ENCODE data around the gene CCDC159.
"Not testable (repeated sequence)": the region's sequence is repeated elsewhere in the genome, so short reads cannot be mapped to it uniquely, and the experiment has no call there.

Gene CCDC159

DNA sequence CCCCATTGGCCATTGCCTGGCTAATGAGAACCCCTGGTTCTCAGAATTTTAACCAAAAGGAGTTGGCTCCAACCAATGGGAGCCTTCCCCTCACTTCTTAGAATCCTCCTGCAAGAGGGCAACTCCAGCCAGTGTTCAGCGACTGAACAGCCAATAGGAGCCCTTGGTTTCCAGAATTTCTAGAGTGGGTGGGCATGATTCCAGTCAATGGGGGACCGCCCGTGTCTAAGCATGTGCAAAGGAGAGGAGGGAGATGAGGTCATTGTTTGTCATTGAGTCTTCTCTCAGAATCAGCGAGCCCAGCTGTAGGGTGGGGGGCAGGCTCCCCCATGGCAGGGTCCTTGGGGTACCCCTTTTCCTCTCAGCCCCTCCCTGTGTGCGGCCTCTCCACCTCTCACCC lies 18.6 kb downstream of the CCDC159 start:
- DNase-seq: peak in 13 of 51 donors; percentile 8 to 65 (median 20)

DNA sequence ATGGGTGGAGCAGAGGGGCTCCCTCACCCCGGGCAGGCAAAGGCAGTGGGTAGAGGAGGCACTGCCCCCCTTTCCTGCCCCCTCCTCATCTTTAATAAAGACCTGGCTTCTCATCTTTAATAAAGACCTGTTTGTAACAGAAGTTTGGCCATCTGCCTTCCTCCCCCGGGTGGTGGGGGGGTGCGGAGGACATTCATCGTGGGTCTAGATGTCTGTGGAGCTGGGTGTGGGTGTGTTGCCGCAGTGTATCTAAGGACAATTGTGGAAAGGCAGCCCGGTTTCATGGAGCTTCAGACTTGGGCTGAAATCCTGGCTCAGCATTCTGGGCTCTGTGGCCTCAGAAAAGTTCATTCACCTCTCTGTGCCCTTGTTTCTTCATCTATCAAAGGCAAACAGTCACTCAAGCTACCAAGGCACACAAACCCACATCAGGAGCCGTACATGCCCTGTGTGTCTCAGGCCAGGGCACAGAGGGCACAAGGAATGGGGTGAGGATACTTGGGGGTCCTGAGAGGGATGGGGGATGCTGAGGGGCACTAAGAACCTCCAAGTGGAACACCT lies 19.3 kb downstream of the CCDC159 start:
- DNase-seq: peak in 4 of 51 donors; percentile 4 to 23 (median 17)

- no peak for DNase-seq
Measured at GRCh38 chr19:11367528-11367927, 21.2 kb downstream of the CCDC159 start.

DNA sequence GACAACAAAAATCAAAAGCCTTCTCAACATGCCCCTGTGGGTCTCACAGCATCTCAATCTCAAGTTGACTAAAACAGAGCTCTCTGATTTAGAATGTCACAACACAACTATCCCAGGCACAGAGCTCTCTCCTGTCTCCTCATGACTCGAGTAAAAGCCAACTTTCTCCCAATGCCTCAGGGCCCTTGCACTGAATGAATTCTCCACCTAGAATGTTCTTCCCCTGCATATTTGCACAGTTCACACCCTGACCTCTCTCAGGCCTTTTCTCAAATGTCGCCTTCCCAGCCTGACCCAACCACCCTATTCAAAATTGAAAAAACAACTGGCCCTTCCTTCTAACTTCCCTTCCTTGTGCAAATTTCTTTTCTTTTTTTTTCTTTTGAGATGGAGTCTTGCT lies 24.4 kb downstream of the CCDC159 start:
- no peak for DNase-seq

GRCh38 chr19:11373166-11373884 lies 27.0 kb downstream of the CCDC159 start:
- peak in 47 of 51 donors; percentile 6 to 90 (median 62) for DNase-seq

DNA sequence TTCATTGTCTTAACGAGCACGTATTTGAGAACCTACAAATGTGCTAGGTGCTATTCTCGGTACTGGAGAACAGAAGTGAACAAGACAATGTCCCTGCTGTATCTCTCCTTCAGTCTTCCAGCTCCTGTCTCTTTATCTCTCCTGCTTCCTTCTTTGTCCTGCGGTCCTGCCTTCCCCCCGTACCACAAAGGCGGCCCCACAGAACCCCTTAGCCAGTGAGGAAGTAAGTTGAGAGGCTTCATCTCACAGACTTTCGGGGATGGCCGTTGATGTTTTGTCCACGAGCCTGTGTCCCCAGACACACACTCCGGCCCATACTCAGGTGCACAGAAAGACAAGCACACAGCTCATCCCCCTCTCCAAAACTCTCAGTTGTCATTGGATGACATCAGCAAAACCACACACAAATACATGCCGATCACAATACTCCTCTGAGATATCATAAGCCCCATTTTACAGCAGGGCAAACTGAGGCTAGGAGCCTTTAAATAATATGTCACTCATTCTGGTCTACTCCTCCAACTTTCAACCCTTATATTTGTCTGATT lies 27.6 kb downstream of the CCDC159 start:
- peak in 7 of 51 donors; percentile 3 to 43 (median 15) for DNase-seq

- DNase-seq: peak; percentile 84 to 100 (median 99)
Measured at GRCh38 chr19:11374433-11375142, 28.3 kb downstream of the CCDC159 start, which contains the start of gene SWSAP1. Gene SWSAP1, plus strand, starts transcription at chr19:11374666. Its CDS starts 15 bp downstream, at chr19:11374681.

DNA sequence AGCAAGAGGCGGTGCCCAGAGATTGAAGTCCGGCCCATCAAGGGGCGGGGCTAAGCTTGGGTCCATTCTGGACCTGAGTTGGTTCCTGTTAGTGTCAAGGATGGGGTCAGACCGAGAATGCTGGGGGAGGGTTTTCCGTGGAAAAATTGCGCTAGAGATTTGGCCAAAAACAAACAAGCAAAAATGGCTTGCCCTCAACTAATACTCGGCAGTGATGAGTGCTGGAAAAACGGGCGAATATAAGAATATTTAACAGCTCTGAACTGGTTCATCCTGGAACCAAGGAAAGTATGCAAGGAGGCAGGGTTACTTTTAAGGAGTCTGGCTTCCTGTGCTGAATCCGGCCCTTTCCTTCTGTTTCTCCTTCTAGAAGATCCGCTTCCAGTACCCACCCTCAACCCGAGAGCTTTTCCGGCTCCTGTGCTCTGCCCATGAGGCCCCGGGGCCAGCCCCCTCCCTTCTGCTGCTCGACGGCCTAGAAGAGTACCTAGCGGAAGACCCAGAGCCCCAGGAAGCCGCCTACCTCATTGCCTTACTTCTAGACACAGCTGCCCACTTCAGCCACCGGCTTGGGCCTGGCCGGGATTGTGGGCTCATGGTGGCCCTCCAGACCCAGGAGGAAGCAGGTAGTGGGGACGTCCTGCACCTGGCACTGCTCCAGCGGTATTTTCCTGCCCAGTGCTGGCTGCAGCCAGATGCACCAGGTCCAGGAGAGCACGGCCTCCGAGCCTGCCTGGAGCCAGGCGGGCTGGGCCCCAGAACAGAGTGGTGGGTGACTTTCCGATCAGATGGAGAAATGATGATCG lies 29.0 kb downstream of the CCDC159 start:
- DNase-seq: peak in 29 of 51 donors; percentile 3 to 60 (median 27)

GRCh38 chr19:11377237-11377636 lies 30.9 kb downstream of the CCDC159 start:
- DNase-seq: peak in 11 of 51 donors; percentile 3 to 37 (median 10)

DNA sequence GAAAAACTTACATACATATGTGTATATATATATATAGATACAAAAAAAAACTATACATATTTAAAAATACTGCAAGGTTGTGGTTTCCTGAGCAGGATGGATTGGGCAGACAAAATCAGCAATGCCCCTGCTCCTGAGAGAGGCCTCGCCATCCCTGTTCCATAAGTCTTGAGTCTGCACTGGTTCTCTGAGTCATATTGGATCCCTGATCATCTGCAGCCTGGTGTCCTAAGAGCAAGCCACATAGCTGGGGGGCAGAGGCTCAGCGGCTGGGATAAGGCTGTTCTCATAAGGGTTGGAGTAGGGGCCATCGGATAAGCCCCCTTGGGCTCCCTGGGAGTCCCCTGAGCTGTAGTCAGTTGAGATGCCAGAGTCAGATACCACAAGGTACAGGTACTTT lies 31.4 kb downstream of the CCDC159 start:
- DNase-seq: no peak

DNA sequence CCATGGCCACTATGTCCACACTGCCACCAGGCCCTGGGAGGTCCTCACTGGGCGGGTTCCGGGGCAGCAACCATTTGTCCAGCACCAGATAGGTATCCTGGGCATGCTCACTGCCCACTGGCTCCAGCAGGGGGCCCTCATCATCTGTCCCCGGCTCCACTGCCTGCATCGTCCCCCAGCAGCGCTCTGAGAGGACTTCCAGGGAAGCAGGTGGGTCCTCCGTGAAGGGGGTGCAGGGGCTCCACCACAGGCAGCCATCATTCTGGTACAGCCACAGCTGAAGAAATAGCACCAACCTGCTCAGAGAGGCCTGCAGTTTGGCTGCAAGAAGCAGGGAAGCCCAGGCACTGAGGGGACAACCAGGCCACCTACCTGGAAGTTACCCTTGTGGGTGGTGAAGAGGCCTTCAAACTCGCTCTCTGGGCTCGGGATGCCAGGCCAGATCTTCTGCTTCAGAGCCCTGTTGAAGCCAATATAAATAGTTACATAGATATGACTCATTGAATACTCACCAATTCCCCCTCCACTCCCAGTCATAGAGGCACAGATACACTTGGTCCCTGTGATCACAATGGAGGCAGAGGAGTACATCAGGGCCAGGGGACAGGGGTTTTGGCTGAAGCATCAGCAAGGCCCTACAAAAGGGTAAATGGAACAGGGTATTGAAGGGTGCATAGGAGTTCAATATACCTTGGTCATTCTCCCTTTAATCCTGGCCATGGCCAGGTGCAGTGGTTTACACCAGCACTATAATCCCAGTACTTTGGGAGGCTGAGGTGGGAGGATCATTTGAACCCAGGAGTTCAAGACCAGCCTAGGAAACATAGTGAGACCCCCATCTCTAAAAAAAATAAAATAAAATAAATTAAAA lies 32.2 kb downstream of the CCDC159 start:
- peak in 25 of 51 donors; percentile 2 to 62 (median 27) for DNase-seq

DNA sequence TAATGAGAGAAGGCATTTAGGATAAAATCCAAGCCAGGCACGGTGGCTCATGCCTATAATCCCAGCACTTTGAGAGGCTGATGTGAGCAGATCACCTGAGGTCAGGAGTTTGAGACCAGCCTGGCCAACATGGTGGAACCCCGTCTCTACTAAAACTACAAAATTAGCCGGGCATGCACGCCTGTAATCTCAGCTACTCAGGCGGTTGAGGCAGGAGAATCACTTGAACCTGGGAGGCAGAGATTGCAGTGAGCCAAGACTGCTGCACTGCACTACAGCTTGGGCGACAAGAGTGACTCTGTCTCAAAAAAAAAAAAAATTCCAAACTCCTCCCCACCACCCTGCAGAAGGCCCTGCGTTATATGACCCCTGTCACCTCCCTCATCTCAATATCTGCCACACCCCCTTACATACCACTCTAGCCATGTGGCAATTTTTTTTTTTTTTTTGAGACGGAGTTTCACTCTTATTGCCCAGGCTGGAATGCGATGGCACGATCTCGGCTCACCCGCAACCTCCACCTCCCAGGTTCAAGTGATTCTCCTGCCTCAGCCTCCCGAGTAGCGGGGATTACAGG lies 33.0 kb downstream of the CCDC159 start:
- not testable (repeated sequence) for DNase-seq

DNA sequence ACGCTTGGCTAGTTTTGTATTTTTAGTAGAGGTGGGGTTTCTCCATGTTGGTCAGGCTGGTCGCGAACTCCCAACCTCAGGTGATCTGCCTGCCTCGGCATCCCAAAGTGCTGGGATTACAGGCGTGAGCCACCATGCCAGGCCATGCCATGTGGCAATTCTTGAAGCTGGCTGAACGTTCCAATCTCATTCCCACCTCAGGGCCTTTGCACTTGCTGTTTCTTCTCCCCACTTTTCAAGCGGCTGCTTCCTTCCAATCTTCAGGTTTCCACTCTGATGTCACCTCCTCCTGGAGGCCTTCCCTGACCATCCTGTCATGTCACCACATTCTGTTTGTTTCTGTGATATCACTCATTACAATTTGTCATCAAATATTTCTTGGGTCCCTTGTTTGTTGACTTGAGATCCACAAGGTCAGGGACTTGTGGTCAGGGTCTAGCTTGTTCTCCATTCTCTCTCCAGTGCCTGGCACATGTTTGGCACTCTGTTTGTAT lies 33.6 kb downstream of the CCDC159 start:
- DNase-seq: no peak

DNA sequence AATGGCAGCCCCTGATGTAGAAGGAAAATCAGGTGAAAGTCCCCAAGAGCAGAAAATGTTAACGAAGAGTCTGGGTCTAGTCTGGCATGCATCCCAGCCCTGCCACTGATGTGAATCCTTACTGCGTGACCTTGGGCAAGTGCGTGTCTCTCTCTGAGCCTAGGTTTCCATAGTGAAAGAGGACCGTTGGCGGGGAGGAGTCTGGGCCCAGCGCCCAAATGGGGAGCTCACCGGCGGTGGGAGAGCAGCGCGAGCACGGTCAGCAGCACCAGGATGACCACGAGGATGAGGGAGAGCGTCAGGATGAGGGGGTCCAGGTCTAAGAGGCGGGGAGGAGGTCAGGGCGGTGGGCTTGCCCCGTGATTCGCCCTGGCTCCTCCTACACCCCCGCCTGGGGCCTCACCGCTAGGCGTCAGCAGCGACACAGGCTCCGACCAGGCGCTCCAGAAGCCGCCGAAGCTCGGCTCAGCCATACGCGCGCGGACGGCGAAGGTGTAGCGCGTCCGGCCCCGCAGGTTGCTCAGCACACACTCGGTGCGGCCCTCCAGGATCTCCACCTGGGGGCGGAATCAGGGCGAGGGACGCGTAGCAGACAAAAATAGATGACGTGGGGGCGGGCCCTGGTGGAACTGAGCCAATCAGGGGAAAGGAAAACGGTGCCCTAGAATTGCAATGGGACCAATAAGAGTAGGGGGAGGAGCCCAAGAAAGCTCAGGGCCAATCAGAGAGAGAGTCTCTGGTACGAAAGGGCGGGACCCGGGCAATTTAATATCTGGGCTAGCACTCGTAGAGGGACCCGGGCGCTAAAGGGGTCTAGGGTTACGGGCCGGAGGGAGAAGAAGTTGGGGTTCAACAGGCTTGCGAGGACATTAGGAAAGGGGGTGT lies 34.6 kb downstream of the CCDC159 start:
- peak; percentile 57 to 98 (median 87) for DNase-seq

GRCh38 chr19:11382898-11383705 lies 36.8 kb downstream of the CCDC159 start:
- peak in 9 of 51 donors; percentile 3 to 32 (median 11) for DNase-seq

- DNase-seq: no peak
Measured at GRCh38 chr19:11383706-11384048, 37.4 kb downstream of the CCDC159 start.

DNA sequence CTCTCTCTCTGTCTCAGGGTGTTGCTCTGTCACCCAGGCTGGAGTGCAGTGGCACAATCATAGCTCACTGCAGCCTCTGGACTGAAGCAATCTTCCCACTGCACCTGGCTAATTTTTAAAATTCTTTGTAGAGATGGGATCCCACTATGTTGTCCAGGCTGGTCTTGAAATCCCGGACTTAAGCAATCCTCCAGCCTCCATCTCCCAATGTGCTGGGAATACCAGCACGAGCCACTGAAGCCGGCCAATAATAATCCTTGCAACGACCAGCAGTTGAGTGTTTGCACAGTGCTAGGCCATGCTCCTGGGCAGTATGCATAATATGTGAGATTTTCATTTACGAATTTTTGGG lies 38.4 kb downstream of the CCDC159 start:
- DNase-seq: no peak
